ENCODE results near the gene ZFR.

GRCh38 chr5:32487008-32487407, 42.5 kb upstream of the ZFR start:
- no peak for TF ChIP-seq CTCF (IDR thresholded peaks at IDR 0.05; ENCODE audit: insufficient read depth, low read length, poor library complexity, severe bottlenecking)
- no peak for TF ChIP-seq EZH2phosphoT487 (conservative IDR thresholded peaks at IDR 0.05; ENCODE audit: low read length)
